HG02678 (cell line): Measurements from ENCODE around the gene GRIN1.
A peak's percentile ranks its signal among the peaks of the same experiment; 100 is the strongest.
"Not testable (repeated sequence)": the region's sequence is repeated elsewhere in the genome, so short reads cannot be mapped to it uniquely, and the experiment has no call there.

Experiments used
- ATAC-seq: cut with Tn5 transposase; IDR thresholded peaks from one replicate; pipeline ENCODE4 v1.9.1; 2021; ENCODE audit warnings: mild to moderate bottlenecking, moderate library complexity; ENCODE audit not compliant: unreplicated experiment

The GRIN1 gene

GRCh38 chr9:137110911-137111787, 27.8 kb upstream of the GRIN1 start:
- ATAC-seq, result no peak

- ATAC-seq, result no peak
Measured at GRCh38 chr9:137111788-137112563, 27.0 kb upstream of the GRIN1 start.

- no peak for ATAC-seq
Measured at GRCh38 chr9:137112564-137113384, 26.2 kb upstream of the GRIN1 start.

GRCh38 chr9:137113385-137114159, 25.4 kb upstream of the GRIN1 start:
- no peak for ATAC-seq

- ATAC-seq, result peak; percentile 11
Measured at GRCh38 chr9:137114220-137114612, 24.7 kb upstream of the GRIN1 start.

- peak; percentile 83 for ATAC-seq
Measured at GRCh38 chr9:137114613-137115393, 24.2 kb upstream of the GRIN1 start, which contains the start of gene DPP7. Gene DPP7, minus strand, starts transcription at chr9:137114733. Its CDS starts 20 bp downstream, at chr9:137114713.

- ATAC-seq, result no peak
Measured at GRCh38 chr9:137115394-137116026, 23.4 kb upstream of the GRIN1 start.

- ATAC-seq, result no peak
Measured at GRCh38 chr9:137116027-137116507, 22.9 kb upstream of the GRIN1 start.

- ATAC-seq, result no peak
Measured at GRCh38 chr9:137116728-137117127, 22.2 kb upstream of the GRIN1 start.

- no peak for ATAC-seq
Measured at GRCh38 chr9:137117269-137117731, 21.7 kb upstream of the GRIN1 start.

- ATAC-seq, result not testable (repeated sequence)
Measured at GRCh38 chr9:137118092-137118603, 20.8 kb upstream of the GRIN1 start.

GRCh38 chr9:137121927-137122795, 16.8 kb upstream of the GRIN1 start:
- not testable (repeated sequence) for ATAC-seq

GRCh38 chr9:137122796-137123467, 16.0 kb upstream of the GRIN1 start:
- ATAC-seq, result not testable (repeated sequence)

- ATAC-seq, result no peak
Measured at GRCh38 chr9:137123468-137123837, 15.5 kb upstream of the GRIN1 start.

GRCh38 chr9:137123952-137124462, 14.9 kb upstream of the GRIN1 start:
- ATAC-seq, result not testable (repeated sequence)

GRCh38 chr9:137126786-137127185, 12.2 kb upstream of the GRIN1 start:
- ATAC-seq, result no peak
